Neuronal stem cell (in vitro differentiated cells): ENCODE data around the gene INHBB.

Experiments used
- DNase-seq: peaks from one replicate; pipeline ENCODE4 v3.0.0-alpha.2; 2013; ENCODE audit warnings: low spot score
- H2AFZ ChIP-seq: one replicate; pipeline ENCODE4 v1.6.1; 2013; ENCODE audit warnings: mild to moderate bottlenecking, low read length, inconsistent platforms
- H2AK5ac ChIP-seq: 2 replicates; pipeline ENCODE4 v1.6.1; 2013; ENCODE audit warnings: low read depth, mild to moderate bottlenecking, inconsistent platforms, low read length, moderate library complexity, mixed read lengths
- H2BK120ac ChIP-seq: 2 replicates; pipeline ENCODE4 v1.6.1; 2013; ENCODE audit warnings: low read depth, mild to moderate bottlenecking, inconsistent platforms, low read length, moderate library complexity, mixed read lengths
- H2BK12ac ChIP-seq: one replicate; pipeline ENCODE4 v1.6.1; 2013; ENCODE audit warnings: low read length, inconsistent platforms
- H2BK15ac ChIP-seq: 2 replicates; pipeline ENCODE4 v1.6.1; 2013; ENCODE audit warnings: mild to moderate bottlenecking, low read length, inconsistent platforms, mixed read lengths
- H2BK5ac ChIP-seq: one replicate; pipeline ENCODE4 v1.6.1; 2013; ENCODE audit warnings: inconsistent platforms, mild to moderate bottlenecking, low read length, moderate library complexity
- H3K14ac ChIP-seq: one replicate; pipeline ENCODE4 v1.6.1; 2013; ENCODE audit warnings: low read length, inconsistent platforms
- H3K18ac ChIP-seq: 2 replicates; pipeline ENCODE4 v1.6.1; 2013; ENCODE audit warnings: low read length, inconsistent platforms
- H3K23ac ChIP-seq: 2 replicates; pipeline ENCODE4 v1.6.1; 2013; ENCODE audit warnings: low read depth, mild to moderate bottlenecking, mixed read lengths, low read length, inconsistent platforms; ENCODE audit not compliant: poor library complexity
- H3K27ac ChIP-seq: replicated peaks from 3 replicates; pipeline ENCODE4 v1.5.1; 2013; ENCODE audit warnings: low read length, inconsistent platforms
- H3K27me3 ChIP-seq, 3 experiments: 2 replicates each; pipeline ENCODE4 v1.6.1; 2013; ENCODE audit warnings: low read length in 3 of 3, mild to moderate bottlenecking in 2 of 3, inconsistent platforms in 1 of 3, low read depth in 1 of 3, mixed read lengths in 1 of 3, moderate library complexity in 1 of 3; ENCODE audit not compliant: control insufficient read depth in 3 of 3, insufficient read depth in 3 of 3
- H3K36me3 ChIP-seq, 2 donors: replicated peaks in 1 of 2; 2 replicates each; pipeline ENCODE4 v1.6.1; 2013; ENCODE audit warnings: low read length in 2 of 2; ENCODE audit not compliant: control insufficient read depth in 2 of 2, insufficient read depth in 2 of 2
- H3K4ac ChIP-seq: 2 replicates; pipeline ENCODE4 v1.6.1; 2013; ENCODE audit warnings: inconsistent platforms, mild to moderate bottlenecking, low read length, moderate library complexity
- H3K4me1 ChIP-seq, 2 donors: 1 replicate in 1 of 2; 2 replicates in 1 of 2; pipeline ENCODE4 v1.6.1; 2013; ENCODE audit warnings: low read length in 2 of 2, low read depth in 1 of 2; ENCODE audit not compliant: control insufficient read depth in 2 of 2, insufficient read depth in 1 of 2
- H3K4me2 ChIP-seq: one replicate; pipeline ENCODE4 v1.6.1; 2013; ENCODE audit warnings: mild to moderate bottlenecking, low read length, inconsistent platforms; ENCODE audit not compliant: insufficient read depth, poor library complexity, severe bottlenecking
- H3K4me3 ChIP-seq, 2 donors: 2 replicates each; pipeline ENCODE4 v1.5.1; 2013; ENCODE audit warnings: low read length in 2 of 2, mild to moderate bottlenecking in 2 of 2, inconsistent platforms in 1 of 2, moderate library complexity in 1 of 2
- H3K79me1 ChIP-seq: one replicate; pipeline ENCODE4 v1.6.1; 2013; ENCODE audit warnings: low read depth, mild to moderate bottlenecking, inconsistent platforms, low read length, moderate library complexity
- H3K9ac ChIP-seq: one replicate; pipeline ENCODE4 v1.6.1; 2013; ENCODE audit warnings: mild to moderate bottlenecking, low read depth, low read length, inconsistent platforms; ENCODE audit not compliant: poor library complexity
- H3K9me3 ChIP-seq, 2 donors: replicated peaks in 1 of 2; 2 replicates each; pipeline versions ENCODE3 to v1.6.1; 2013; ENCODE audit warnings: low read length in 2 of 2, mild to moderate bottlenecking in 2 of 2, inconsistent platforms in 1 of 2, low read depth in 1 of 2, mixed read lengths in 1 of 2, moderate library complexity in 1 of 2; ENCODE audit not compliant: control insufficient read depth in 2 of 2, insufficient read depth in 1 of 2
- H4K8ac ChIP-seq: one replicate; pipeline ENCODE4 v1.6.1; 2013; ENCODE audit warnings: low read depth, mild to moderate bottlenecking, inconsistent platforms, low read length, moderate library complexity
- H4K91ac ChIP-seq: one replicate; pipeline ENCODE4 v1.6.1; 2013; ENCODE audit warnings: low read length, low read depth, mild to moderate bottlenecking, inconsistent platforms; ENCODE audit not compliant: poor library complexity
- WGBS, 2 donors: extraction: QIAGEN DNeasy Blood & Tissue Kit; methylation state at CpG; one replicate each; pipeline ENCODE4 v1.1.7; 2013; ENCODE audit warnings: missing lambda C conversion rate in 2 of 2, mixed read lengths in 1 of 2; ENCODE audit not compliant: insufficient read length in 2 of 2, insufficient replicate concordance in 1 of 2; ENCODE audit errors: extremely low coverage in 2 of 2; 5-methylcytosine and 5-hydroxymethylcytosine counted together

INHBB gene

GRCh38 chr2:120313695-120314615 lies 32.0 kb upstream of the INHBB start:
- Histone ChIP-seq H3K4me3 (no peak overlapping the region), H2AFZ (no peak overlapping the region)
- no CpG with 5 or more reads among the region's 39 CpGs for WGBS, 2 donors

DNA sequence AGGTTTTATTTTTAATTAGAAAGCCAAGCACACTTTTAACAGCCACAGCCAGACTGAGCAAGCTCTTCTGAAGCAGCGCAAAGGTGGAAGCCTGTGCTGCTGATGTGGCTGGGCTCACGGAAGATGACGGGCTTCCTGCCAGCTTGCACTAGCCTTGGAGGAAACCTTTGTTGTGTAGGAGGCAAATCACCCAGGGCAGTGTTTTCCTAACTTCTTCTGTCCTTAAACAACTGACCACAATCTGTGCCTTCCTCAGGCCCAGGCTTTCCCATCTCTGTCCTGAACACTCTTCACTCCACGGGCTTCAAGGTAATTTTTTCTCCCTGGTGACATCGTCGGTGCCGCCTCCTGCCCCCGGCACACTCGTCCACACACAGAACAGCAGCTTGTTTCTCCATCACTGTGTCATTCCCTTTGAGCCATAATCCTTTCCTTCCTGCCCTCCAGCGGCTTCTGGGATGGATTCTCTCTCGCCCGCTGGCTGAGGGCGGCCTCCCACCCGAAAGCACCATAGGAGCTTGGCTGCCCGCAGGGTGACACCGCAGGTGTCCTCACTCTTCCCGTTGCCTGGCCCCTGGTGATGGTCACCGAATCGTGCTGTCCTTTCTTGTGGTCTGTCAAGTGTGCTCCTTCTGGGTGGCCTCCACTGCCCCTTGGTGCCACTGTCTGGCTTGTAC lies 31.1 kb upstream of the INHBB start:
- H4K8ac ChIP-seq, result no peak overlapping the region
- no peak overlapping the region for H3K4me2 ChIP-seq
- H3K79me1 ChIP-seq, result no peaks in the 10 kb centered on the region
- no peaks in the 10 kb centered on the region for H3K36me3 ChIP-seq
- no peak overlapping the region for H3K27ac ChIP-seq
- no peak overlapping the region for H2AFZ ChIP-seq
- H4K91ac ChIP-seq, result no peak overlapping the region
- peaks cover 2% of the 10 kb centered on the region in 2 donors for H3K4me1 ChIP-seq
- H3K14ac ChIP-seq, result no peak overlapping the region
- H2BK5ac ChIP-seq, result no peak overlapping the region
- no peak overlapping the region for H3K4me3 ChIP-seq
- no peak overlapping the region for H3K23ac ChIP-seq
- no peak overlapping the region for H3K4ac ChIP-seq
- no peak overlapping the region for H2BK120ac ChIP-seq
- no peak overlapping the region for H2AK5ac ChIP-seq
- no peak for DNase-seq
- no peak overlapping the region for H3K9ac ChIP-seq
- peaks cover 0 to 63% (median 15%) of the 10 kb centered on the region in 3 experiments for H3K27me3 ChIP-seq
- no peaks in the 10 kb centered on the region for H3K9me3 ChIP-seq
- no peak overlapping the region for H2BK15ac ChIP-seq
- no CpG with 5 or more reads among the region's 19 CpGs for WGBS, 2 donors
- H3K18ac ChIP-seq, result no peak overlapping the region
- H2BK12ac ChIP-seq, result no peak overlapping the region

More at GRCh38 chr2:120313695-120314615, 32.0 kb upstream of the INHBB start:
- no peak overlapping the region for H3K27ac ChIP-seq
- no peaks in the 10 kb centered on the region for H3K36me3 ChIP-seq
- H3K4ac ChIP-seq, result no peak overlapping the region
- peaks cover 2% of the 10 kb centered on the region in 2 donors for H3K4me1 ChIP-seq
- H3K79me1 ChIP-seq, result no peaks in the 10 kb centered on the region
- peaks cover 0 to 54% (median 15%) of the 10 kb centered on the region in 3 experiments for H3K27me3 ChIP-seq
- H2BK120ac ChIP-seq, result no peak overlapping the region
- peak overlapping the region; percentile 6 for H3K9ac ChIP-seq
- H3K23ac ChIP-seq, result peak overlapping the region; percentile 76
- H3K4me2 ChIP-seq, result peak overlapping the region; percentile 43
- peak overlapping the region; percentile 27 for H2BK15ac ChIP-seq
- H2BK12ac ChIP-seq, result no peak overlapping the region
- no peaks in the 10 kb centered on the region for H3K9me3 ChIP-seq
- DNase-seq, result no peak
- H4K8ac ChIP-seq, result no peak overlapping the region
- peak overlapping the region; percentile 41 for H3K18ac ChIP-seq
- H3K14ac ChIP-seq, result no peak overlapping the region
- no peak overlapping the region for H2BK5ac ChIP-seq
- H4K91ac ChIP-seq, result no peak overlapping the region
- peak overlapping the region; percentile 67 for H2AK5ac ChIP-seq

DNA sequence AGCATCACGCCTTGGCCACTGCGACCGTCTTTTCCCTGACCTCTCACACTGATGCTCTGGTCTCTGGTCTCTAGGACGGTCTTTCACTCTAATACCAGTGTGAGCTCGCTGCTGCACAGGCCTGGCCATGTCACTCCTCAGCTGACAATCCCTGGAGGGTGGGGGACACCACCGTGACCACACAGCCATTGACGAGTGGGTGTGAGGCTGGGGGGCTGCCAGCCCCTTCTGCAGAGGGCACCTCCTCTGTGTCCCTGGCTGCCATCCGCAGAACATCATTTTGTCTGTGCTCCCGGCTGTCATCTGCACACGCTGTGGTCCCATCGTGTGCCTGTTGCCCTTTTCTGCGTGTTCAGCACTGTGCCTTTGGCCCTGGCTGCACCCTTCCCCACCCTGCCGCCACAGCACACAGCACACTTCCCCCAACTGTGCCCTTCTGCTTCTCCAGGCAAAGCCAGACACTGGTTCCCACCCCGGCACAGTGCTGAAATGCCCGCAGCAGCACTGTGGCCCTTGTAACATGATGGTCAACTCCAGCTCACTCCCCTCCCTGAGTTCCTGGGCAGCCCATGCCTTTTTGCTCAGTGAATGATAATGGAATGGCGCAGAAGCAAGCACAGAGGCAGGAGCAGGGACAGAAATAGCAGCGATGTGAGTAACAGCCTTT lies 30.4 kb upstream of the INHBB start:
- no peak overlapping the region for H2BK5ac ChIP-seq
- peak overlapping the region; percentile 70 for H2BK15ac ChIP-seq
- H3K9ac ChIP-seq, result peak overlapping the region; percentile 82
- H3K4ac ChIP-seq, result no peak overlapping the region
- H3K4me2 ChIP-seq, result no peak overlapping the region
- H3K4me3 ChIP-seq, result no peak overlapping the region
- no peak overlapping the region for H2BK120ac ChIP-seq
- no peak for DNase-seq
- H3K27me3 ChIP-seq, result peaks cover 0 to 70% (median 15%) of the 10 kb centered on the region in 3 experiments
- H2BK12ac ChIP-seq, result no peak overlapping the region
- no peak overlapping the region for H2AFZ ChIP-seq
- no peaks in the 10 kb centered on the region for H3K79me1 ChIP-seq
- no peak overlapping the region for H3K27ac ChIP-seq
- H3K9me3 ChIP-seq, result no peaks in the 10 kb centered on the region
- H3K14ac ChIP-seq, result peak overlapping the region; percentile 60
- H3K4me1 ChIP-seq, result peaks cover 2% of the 10 kb centered on the region in 2 donors
- WGBS, 2 donors, result no CpG with 5 or more reads among the region's 17 CpGs
- H3K36me3 ChIP-seq, result no peaks in the 10 kb centered on the region
- no peak overlapping the region for H4K91ac ChIP-seq
- H2AK5ac ChIP-seq, result peak overlapping the region; percentile 84
- no peak overlapping the region for H3K18ac ChIP-seq
- peak overlapping the region; percentile 66 for H3K23ac ChIP-seq
- no peak overlapping the region for H4K8ac ChIP-seq
